CD4-positive, alpha-beta T cell (primary cell): ENCODE results near the gene TMEM181. TPM values are rescaled to one million over a fixed set of nuclear protein-coding genes. Genes with fewer than 3 reads are reported as not detected.

ENCODE experiments used
- ATAC-seq: fragments of 200-7000 bp; cut with Tn5 transposase; one replicate; pipeline ENCODE4 v1.10.0; 2022; ENCODE audit warnings: mild to moderate bottlenecking; ENCODE audit not compliant: poor library complexity
- CTCF ChIA-PET: fragments of 350-600 bp; sonication (Branson Sonifier 250); formaldehyde crosslinking; loops from one replicate; lab custom pipeline; 2021; ENCODE audit warnings: antibody characterized with exemption, inconsistent platforms; lab: Charles Lee
- POLR2A ChIA-PET: fragments of 350-600 bp; sonication (Branson Sonifier 250); formaldehyde crosslinking; loops from one replicate; lab custom pipeline; 2021; ENCODE audit warnings: antibody characterized with exemption, inconsistent platforms; lab: Charles Lee
- DNase-seq, 14 experiments: peaks; one replicate each; pipeline ENCODE4 v3.0.0-alpha.2; 2013 to 2020; ENCODE audit warnings: mixed read lengths in 2 of 14
- H3K27ac ChIP-seq, 2 donors: one replicate each; pipeline versions ENCODE4 v1.5.1 to v1.7.0; 2013; ENCODE audit warnings: low read length in 2 of 2, low read depth in 1 of 2, mild to moderate bottlenecking in 1 of 2
- H3K27me3 ChIP-seq, 2 experiments: 1 replicate in 1 of 2; 2 replicates in 1 of 2; pipeline versions ENCODE4 v1.6.1 to v1.7.0; 2013; ENCODE audit warnings: low read length in 2 of 2, control low read depth in 1 of 2, mild to moderate bottlenecking in 1 of 2, moderate library complexity in 1 of 2; ENCODE audit not compliant: insufficient read depth in 2 of 2, control insufficient read depth in 1 of 2
- H3K36me3 ChIP-seq: one replicate; pipeline ENCODE4 v1.6.1; 2013; ENCODE audit warnings: low read length, control low read depth; ENCODE audit not compliant: insufficient read depth
- H3K4me1 ChIP-seq: one replicate; pipeline ENCODE4 v1.6.1; 2013; ENCODE audit warnings: low read length, control low read depth; ENCODE audit not compliant: insufficient read depth
- H3K4me3 ChIP-seq: one replicate; pipeline ENCODE4 v1.5.1; 2013; ENCODE audit warnings: mild to moderate bottlenecking, low read length, moderate library complexity
- H3K9me3 ChIP-seq, 2 experiments: 1 replicate in 1 of 2; 2 replicates in 1 of 2; pipeline versions ENCODE4 v1.6.1 to v1.7.0; 2013; ENCODE audit warnings: low read length in 2 of 2, mild to moderate bottlenecking in 2 of 2, control low read depth in 1 of 2, moderate library complexity in 1 of 2; ENCODE audit not compliant: control insufficient read depth in 1 of 2, insufficient read depth in 1 of 2
- H3K27ac Mint-ChIP-seq: one replicate; pipeline ENCODE4 v1.8.0; 2020; ENCODE audit warnings: mixed read lengths
- H3K27me3 Mint-ChIP-seq: one replicate; pipeline ENCODE4 v1.8.0; 2021; ENCODE audit warnings: mixed read lengths
- H3K36me3 Mint-ChIP-seq: one replicate; pipeline ENCODE4 v1.8.0; 2021; ENCODE audit warnings: low read depth, mixed read lengths
- H3K4me1 Mint-ChIP-seq: one replicate; pipeline ENCODE4 v1.8.0; 2021; ENCODE audit warnings: low read depth, mixed read lengths
- H3K4me3 Mint-ChIP-seq: one replicate; pipeline ENCODE4 v1.8.0; 2020; ENCODE audit warnings: mild to moderate bottlenecking, mixed read lengths
- H3K9me3 Mint-ChIP-seq: one replicate; pipeline ENCODE4 v1.8.0; 2020; ENCODE audit warnings: mixed read lengths
- CTCF ChIP-seq: fragments of 200-600 bp; IDR thresholded peaks from one replicate; pipeline ENCODE4 v1.8.0; 2022; ENCODE audit warnings: antibody characterized with exemption, mild to moderate bottlenecking
- intact Hi-C, 2 experiments: fragments of 100-400 bp; cut with DNase I in 1 of 2; cut with micrococcal nuclease in 1 of 2; formaldehyde crosslinking; loops; one replicate each; pipeline versions ENCODE4 v1.15.1 to v1.9.0; 2023 to 2025; cut with DNase I, micrococcal nuclease
- total RNA-seq, 174 experiments: library from RNA in 2 of 174; stranded (reverse) in 2 of 174; gene quantifications; one replicate each; pipeline ENCODE4 v1.2.3 and lab custom pipeline; 2021 to 2026

The TMEM181 gene
- total RNA-seq, 2 experiments from 2014 or later, result 10.2 to 10.9 TPM

- no peak for DNase-seq
- Mint-ChIP-seq H3K27me3 (no peaks in the 10 kb centered on the region), H3K4me1 (peaks cover 46% of the 10 kb centered on the region), H3K9me3 (no peaks in the 10 kb centered on the region), H3K4me3 (no peak overlapping the region), H3K36me3 (peaks cover 62% of the 10 kb centered on the region), H3K27ac (no peak overlapping the region)
- no peak overlapping the region for H3K27ac ChIP-seq
- ChIA-PET CTCF (interaction anchor here (1.6 kb wide), 1 partner anchor 354 kb away, joined by 3 read pairs; no protein-coding TSS in a partner anchor), POLR2A (no interaction called here)
- H3K27me3 ChIP-seq, result no peaks in the 10 kb centered on the region
- no peak for ATAC-seq
- intact Hi-C loops, result no loop called here
- peaks cover 52% of the 10 kb centered on the region for H3K36me3 ChIP-seq
- peaks cover 39% of the 10 kb centered on the region for H3K4me1 ChIP-seq
- no peak for TF ChIP-seq CTCF
- H3K4me3 ChIP-seq, result no peak overlapping the region
- H3K9me3 ChIP-seq, result no peaks in the 10 kb centered on the region
Observed at GRCh38 chr6:158574800-158575199, 14.9 kb downstream of the TMEM181 start.

GRCh38 chr6:158575550-158575949 lies 15.7 kb downstream of the TMEM181 start:
- no peaks in the 10 kb centered on the region for H3K27me3 Mint-ChIP-seq
- peaks cover 33% of the 10 kb centered on the region for H3K4me1 ChIP-seq
- intact Hi-C loops, result no loop called here
- H3K36me3 ChIP-seq, result peaks cover 50% of the 10 kb centered on the region
- ATAC-seq (no peak), DNase-seq (no peak)
- no peak for TF ChIP-seq CTCF
- POLR2A ChIA-PET, result no interaction called here
- peaks cover 40% of the 10 kb centered on the region for H3K4me1 Mint-ChIP-seq
- peaks cover 68% of the 10 kb centered on the region for H3K36me3 Mint-ChIP-seq
- CTCF ChIA-PET, result interaction anchor here (0.7 kb wide), 1 partner anchor 116 kb away, joined by 3 read pairs; no protein-coding TSS in a partner anchor
- H3K4me3 Mint-ChIP-seq, result no peak overlapping the region
- H3K27me3 ChIP-seq, result no peaks in the 10 kb centered on the region
- no peak overlapping the region for H3K27ac ChIP-seq
- no peak overlapping the region for H3K4me3 ChIP-seq
- no peak overlapping the region for H3K27ac Mint-ChIP-seq
- no peaks in the 10 kb centered on the region for H3K9me3 Mint-ChIP-seq
- H3K9me3 ChIP-seq, result no peaks in the 10 kb centered on the region

GRCh38 chr6:158584236-158584651 lies 24.4 kb downstream of the TMEM181 start:
- no peaks in the 10 kb centered on the region for H3K4me1 ChIP-seq
- Mint-ChIP-seq H3K9me3 (no peaks in the 10 kb centered on the region), H3K4me1 (no peaks in the 10 kb centered on the region), H3K4me3 (no peak overlapping the region), H3K27me3 (no peaks in the 10 kb centered on the region), H3K36me3 (peaks cover 92% of the 10 kb centered on the region), H3K27ac (no peak overlapping the region)
- CTCF ChIA-PET, result no interaction called here
- ATAC-seq, result no peak
- H3K36me3 ChIP-seq, result peaks cover 72% of the 10 kb centered on the region
- DNase-seq, result no peak
- POLR2A ChIA-PET, result no interaction called here
- no peaks in the 10 kb centered on the region for H3K9me3 ChIP-seq
- H3K4me3 ChIP-seq, result no peak overlapping the region
- TF ChIP-seq CTCF, result no peak
- intact Hi-C loops, result no loop called here
- H3K27me3 ChIP-seq, result no peaks in the 10 kb centered on the region
- H3K27ac ChIP-seq, result no peak overlapping the region
